Measurements from ENCODE around the gene AFAP1L2.

Gene AFAP1L2

GRCh38 chr10:114328441-114328812, 75.9 kb downstream of the AFAP1L2 start:
- H3K27ac ChIP-seq (ENCODE audit: low read depth, low read length), result no peak overlapping the region
- TF ChIP-seq, protein P1, sequence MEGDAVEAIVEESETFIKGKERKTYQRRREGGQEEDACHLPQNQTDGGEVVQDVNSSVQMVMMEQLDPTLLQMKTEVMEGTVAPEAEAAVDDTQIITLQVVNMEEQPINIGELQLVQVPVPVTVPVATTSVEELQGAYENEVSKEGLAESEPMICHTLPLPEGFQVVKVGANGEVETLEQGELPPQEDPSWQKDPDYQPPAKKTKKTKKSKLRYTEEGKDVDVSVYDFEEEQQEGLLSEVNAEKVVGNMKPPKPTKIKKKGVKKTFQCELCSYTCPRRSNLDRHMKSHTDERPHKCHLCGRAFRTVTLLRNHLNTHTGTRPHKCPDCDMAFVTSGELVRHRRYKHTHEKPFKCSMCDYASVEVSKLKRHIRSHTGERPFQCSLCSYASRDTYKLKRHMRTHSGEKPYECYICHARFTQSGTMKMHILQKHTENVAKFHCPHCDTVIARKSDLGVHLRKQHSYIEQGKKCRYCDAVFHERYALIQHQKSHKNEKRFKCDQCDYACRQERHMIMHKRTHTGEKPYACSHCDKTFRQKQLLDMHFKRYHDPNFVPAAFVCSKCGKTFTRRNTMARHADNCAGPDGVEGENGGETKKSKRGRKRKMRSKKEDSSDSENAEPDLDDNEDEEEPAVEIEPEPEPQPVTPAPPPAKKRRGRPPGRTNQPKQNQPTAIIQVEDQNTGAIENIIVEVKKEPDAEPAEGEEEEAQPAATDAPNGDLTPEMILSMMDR (IDR thresholded peaks at IDR 0.05; ENCODE audit: low read depth, low read length, poor library complexity, severe bottlenecking), result no peak
- no peak for TF ChIP-seq EZH2phosphoT487 (IDR thresholded peaks at IDR 0.05; ENCODE audit: borderline replicate concordance, low read length)
- H3K36me3 ChIP-seq (ENCODE audit: control insufficient read depth, low read length), result no peaks in the 10 kb centered on the region
- H3K4me1 ChIP-seq (ENCODE audit: control insufficient read depth, low read length), result no peaks in the 10 kb centered on the region
- no peaks in the 10 kb centered on the region for H3K79me2 ChIP-seq (ENCODE audit: control insufficient read depth, low read length)
- no peaks in the 10 kb centered on the region for H3K9me2 ChIP-seq (replicated peaks; ENCODE audit: control insufficient read depth, low read length)
- no peaks in the 10 kb centered on the region for H3F3A ChIP-seq (ENCODE audit: control insufficient read depth, insufficient read depth)
- no peak overlapping the region for H3K4me3 ChIP-seq (ENCODE audit: low read length)
- H3K4me2 ChIP-seq (ENCODE audit: low read length), result no peak overlapping the region
- no peaks in the 10 kb centered on the region for H4K20me1 ChIP-seq (ENCODE audit: control insufficient read depth, insufficient read depth, low read depth, low read length)
- 0 out of 2 replicates have a peak, but pooled peaks cover 6% of the 10 kb centered on the region for H3K27me3 ChIP-seq (ENCODE audit: control insufficient read depth, low read length)
- H3K9me3 ChIP-seq (ENCODE audit: control insufficient read depth, insufficient read depth, low read length), result no peaks in the 10 kb centered on the region

GRCh38 chr10:114327537-114328440, 76.5 kb downstream of the AFAP1L2 start:
- H3K4me1 ChIP-seq (ENCODE audit: control insufficient read depth, low read length), result no peaks in the 10 kb centered on the region
- no peaks in the 10 kb centered on the region for H3K36me3 ChIP-seq (ENCODE audit: control insufficient read depth, low read length)
- H3K4me2 ChIP-seq (ENCODE audit: low read length), result no peak overlapping the region
- no peaks in the 10 kb centered on the region for H3F3A ChIP-seq (ENCODE audit: control insufficient read depth, insufficient read depth)
- TF ChIP-seq, protein P1 (IDR thresholded peaks at IDR 0.05; ENCODE audit: low read depth, low read length, poor library complexity, severe bottlenecking), result no peak
- no peak for TF ChIP-seq EZH2phosphoT487 (IDR thresholded peaks at IDR 0.05; ENCODE audit: borderline replicate concordance, low read length)
- H3K27ac ChIP-seq (ENCODE audit: low read depth, low read length), result no peak overlapping the region
- no peaks in the 10 kb centered on the region for H3K9me3 ChIP-seq (ENCODE audit: control insufficient read depth, insufficient read depth, low read length)
- no peaks in the 10 kb centered on the region for H3K79me2 ChIP-seq (ENCODE audit: control insufficient read depth, low read length)
- 0 out of 2 replicates have a peak, but pooled peaks cover 6% of the 10 kb centered on the region for H3K27me3 ChIP-seq (ENCODE audit: control insufficient read depth, low read length)
- no peak overlapping the region for H3K4me3 ChIP-seq (ENCODE audit: low read length)
- no peaks in the 10 kb centered on the region for H4K20me1 ChIP-seq (ENCODE audit: control insufficient read depth, insufficient read depth, low read depth, low read length)
- no peaks in the 10 kb centered on the region for H3K9me2 ChIP-seq (replicated peaks; ENCODE audit: control insufficient read depth, low read length)

DNA sequence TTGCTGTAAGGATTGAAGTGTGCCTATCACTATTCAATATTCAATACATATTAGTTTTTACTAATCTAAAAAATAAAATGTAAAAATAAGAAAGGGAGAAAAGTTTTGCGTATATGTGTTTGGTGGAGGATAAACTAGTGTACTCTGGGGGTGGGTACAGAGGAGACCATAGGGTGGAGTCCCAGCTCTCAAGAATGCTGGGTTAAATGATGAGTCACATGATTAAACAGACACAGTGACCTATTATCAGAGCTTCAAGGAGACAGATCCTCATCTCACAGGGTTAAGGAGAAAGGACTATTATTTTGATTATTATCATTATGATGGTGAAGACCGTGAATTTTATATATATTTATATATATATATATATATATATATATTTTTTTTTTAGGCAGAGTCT, 77.5 kb downstream of the AFAP1L2 start:
- no peaks in the 10 kb centered on the region for H3K36me3 ChIP-seq (ENCODE audit: control insufficient read depth, low read length)
- 0 out of 2 replicates have a peak, but pooled peaks cover 6% of the 10 kb centered on the region for H3K27me3 ChIP-seq (ENCODE audit: control insufficient read depth, low read length)
- H3K4me2 ChIP-seq (ENCODE audit: low read length), result no peak overlapping the region
- no peaks in the 10 kb centered on the region for H4K20me1 ChIP-seq (ENCODE audit: control insufficient read depth, insufficient read depth, low read depth, low read length)
- H3K79me2 ChIP-seq (ENCODE audit: control insufficient read depth, low read length), result no peaks in the 10 kb centered on the region
- no peaks in the 10 kb centered on the region for H3F3A ChIP-seq (ENCODE audit: control insufficient read depth, insufficient read depth)
- no peak overlapping the region for H3K27ac ChIP-seq (ENCODE audit: low read depth, low read length)
- no peak for TF ChIP-seq EZH2phosphoT487 (IDR thresholded peaks at IDR 0.05; ENCODE audit: borderline replicate concordance, low read length)
- no peaks in the 10 kb centered on the region for H3K4me1 ChIP-seq (ENCODE audit: control insufficient read depth, low read length)
- no peaks in the 10 kb centered on the region for H3K9me3 ChIP-seq (ENCODE audit: control insufficient read depth, insufficient read depth, low read length)
- no peaks in the 10 kb centered on the region for H3K9me2 ChIP-seq (replicated peaks; ENCODE audit: control insufficient read depth, low read length)
- H3K4me3 ChIP-seq (ENCODE audit: low read length), result no peak overlapping the region

- H4K20me1 ChIP-seq (ENCODE audit: control insufficient read depth, insufficient read depth, low read depth, low read length), result no peaks in the 10 kb centered on the region
- 0 out of 2 replicates have a peak, but pooled peaks cover 6% of the 10 kb centered on the region for H3K27me3 ChIP-seq (ENCODE audit: control insufficient read depth, low read length)
- H3K79me2 ChIP-seq (ENCODE audit: control insufficient read depth, low read length), result no peaks in the 10 kb centered on the region
- no peaks in the 10 kb centered on the region for H3K9me3 ChIP-seq (ENCODE audit: control insufficient read depth, insufficient read depth, low read length)
- TF ChIP-seq EZH2phosphoT487 (IDR thresholded peaks at IDR 0.05; ENCODE audit: borderline replicate concordance, low read length), result no peak
- TF ChIP-seq, protein P1 (IDR thresholded peaks at IDR 0.05; ENCODE audit: low read depth, low read length, poor library complexity, severe bottlenecking), result no peak
- H3K4me2 ChIP-seq (ENCODE audit: low read length), result no peak overlapping the region
- H3K36me3 ChIP-seq (ENCODE audit: control insufficient read depth, low read length), result no peaks in the 10 kb centered on the region
- no peaks in the 10 kb centered on the region for H3K9me2 ChIP-seq (replicated peaks; ENCODE audit: control insufficient read depth, low read length)
- H3K4me3 ChIP-seq (ENCODE audit: low read length), result no peak overlapping the region
- H3K4me1 ChIP-seq (ENCODE audit: control insufficient read depth, low read length), result no peaks in the 10 kb centered on the region
- no peak overlapping the region for H3K27ac ChIP-seq (ENCODE audit: low read depth, low read length)
- H3F3A ChIP-seq (ENCODE audit: control insufficient read depth, insufficient read depth), result no peaks in the 10 kb centered on the region
Measured at GRCh38 chr10:114323023-114323422, 81.3 kb downstream of the AFAP1L2 start.
